Brain microvascular endothelial cell (primary cell): ENCODE data around the gene PHOSPHO2.

Experiments used
- DNase-seq: peaks from one replicate; pipeline ENCODE4 v3.0.0-alpha.2; 2020
- H3K27ac ChIP-seq: fragments of 250-450 bp; sonication (Bioruptor Pico); 2 replicates; pipeline ENCODE4 v1.5.1; 2020; ENCODE audit warnings: mild to moderate bottlenecking, moderate library complexity
- H3K27me3 ChIP-seq: fragments of 250-450 bp; sonication (Bioruptor Pico); replicated peaks from 2 replicates; pipeline ENCODE4 v1.5.1; 2020; ENCODE audit warnings: mild to moderate bottlenecking
- H3K36me3 ChIP-seq: fragments of 250-450 bp; sonication (Bioruptor Pico); replicated peaks from 2 replicates; pipeline ENCODE4 v1.5.1; 2020; ENCODE audit warnings: mild to moderate bottlenecking
- H3K4me3 ChIP-seq: 2 replicates; pipeline ENCODE4 v1.5.1; 2011; ENCODE audit warnings: low read depth, mild to moderate bottlenecking, control low read depth, low read length, moderate library complexity
- CTCF ChIP-seq: IDR thresholded peaks from 2 replicates; pipeline ENCODE4 v1.5.1; 2011; ENCODE audit warnings: low read depth, mild to moderate bottlenecking, moderate library complexity, low read length, control low read depth, inconsistent platforms; ENCODE audit errors: missing control alignments
- in situ Hi-C: cut with HindIII; loops from 2 replicates; pipeline ENCODE4 v1.10.0; 2017; ENCODE audit warnings: low sequenced_read_pairs, low pct_ligation_motif_present

PHOSPHO2 gene

GRCh38 chr2:169664978-169665930 is 29.0 kb upstream of the PHOSPHO2 start:
- Histone ChIP-seq H3K4me3 (no peak overlapping the region), H3K27ac (no peak overlapping the region), H3K27me3 (no peaks in the 10 kb centered on the region), H3K36me3 (no peaks in the 10 kb centered on the region)
- in situ Hi-C loops, result no loop called here
- no peak for TF ChIP-seq CTCF
- peak; percentile 0 for DNase-seq

GRCh38 chr2:169667583-169667982 is 26.7 kb upstream of the PHOSPHO2 start:
- Histone ChIP-seq H3K4me3 (no peak overlapping the region), H3K36me3 (no peaks in the 10 kb centered on the region), H3K27ac (no peak overlapping the region), H3K27me3 (no peaks in the 10 kb centered on the region)
- no peak for TF ChIP-seq CTCF
- DNase-seq, result no peak
- in situ Hi-C loops, result no loop called here

- in situ Hi-C loops, result no loop called here
- Histone ChIP-seq H3K27me3 (no peaks in the 10 kb centered on the region), H3K27ac (no peak overlapping the region), H3K4me3 (no peak overlapping the region), H3K36me3 (no peaks in the 10 kb centered on the region)
- no peak for TF ChIP-seq CTCF
- peak; percentile 63 for DNase-seq
Measured at GRCh38 chr2:169670215-169670651, 24.0 kb upstream of the PHOSPHO2 start.

GRCh38 chr2:169670937-169671336 is 23.3 kb upstream of the PHOSPHO2 start:
- no peak for TF ChIP-seq CTCF
- no peak overlapping the region for H3K27ac ChIP-seq
- no peak for DNase-seq
- no peak overlapping the region for H3K4me3 ChIP-seq
- H3K27me3 ChIP-seq, result no peaks in the 10 kb centered on the region
- H3K36me3 ChIP-seq, result no peaks in the 10 kb centered on the region
- in situ Hi-C loops, result no loop called here

- Histone ChIP-seq H3K27ac (no peak overlapping the region), H3K27me3 (no peaks in the 10 kb centered on the region), H3K4me3 (no peak overlapping the region), H3K36me3 (no peaks in the 10 kb centered on the region)
- no peak for DNase-seq
- in situ Hi-C loops, result no loop called here
- TF ChIP-seq CTCF, result no peak
Measured at GRCh38 chr2:169672406-169672805, 21.9 kb upstream of the PHOSPHO2 start.
